Activated CD8-positive, alpha-beta T cell treated with anti-CD3 and anti-CD28 coated beads, Interleukin-2, amount 10 ng/mL, durations not matched to agents 7 days and 5 days (primary cell): Measurements from ENCODE around the gene OPALIN. TPM values are rescaled to one million over a fixed set of nuclear protein-coding genes. Genes with fewer than 3 reads are reported as not detected.
A peak's percentile ranks its signal among the peaks of the same experiment; 100 is the strongest.

Experiments used
- ATAC-seq: fragments of 150-1000 bp; cut with Tn5 transposase; one replicate; pipeline ENCODE4 v1.10.0; 2021; ENCODE audit warnings: moderate library complexity
- CTCF ChIA-PET: fragments of 350-600 bp; sonication (Branson Sonifier 250); formaldehyde crosslinking; loops from one replicate; lab custom pipeline; 2021; ENCODE audit warnings: antibody characterized with exemption; lab: Charles Lee
- POLR2A ChIA-PET: fragments of 350-600 bp; sonication (Branson Sonifier 250); formaldehyde crosslinking; loops from one replicate; lab custom pipeline; 2021; ENCODE audit warnings: antibody characterized with exemption; lab: Charles Lee
- DNase-seq: peaks from one replicate; pipeline ENCODE4 v3.0.0-alpha.2; 2020
- H3K27ac Mint-ChIP-seq: one replicate; pipeline ENCODE4 v1.8.0; 2021; ENCODE audit warnings: mild to moderate bottlenecking, mixed read lengths
- H3K27me3 Mint-ChIP-seq: one replicate; pipeline ENCODE4 v1.8.0; 2021; ENCODE audit warnings: low read depth, mixed read lengths
- H3K36me3 Mint-ChIP-seq: one replicate; pipeline ENCODE4 v1.8.0; 2021; ENCODE audit warnings: low read depth, mixed read lengths
- H3K4me1 Mint-ChIP-seq: one replicate; pipeline ENCODE4 v1.8.0; 2021; ENCODE audit warnings: low read depth, mixed read lengths
- H3K4me3 Mint-ChIP-seq: one replicate; pipeline ENCODE4 v1.8.0; 2021; ENCODE audit warnings: mild to moderate bottlenecking, mixed read lengths
- H3K9me3 Mint-ChIP-seq: one replicate; pipeline ENCODE4 v1.8.0; 2022; ENCODE audit warnings: mixed read lengths; ENCODE audit not compliant: insufficient read depth
- total RNA-seq, 2 experiments: library from RNA; stranded (reverse); gene quantifications; one replicate each; pipeline ENCODE4 v1.2.3, GENCODE V29; 2021

The OPALIN gene
- total RNA-seq, 2 experiments from 2014 or later = not detected

GRCh38 chr10:96370584-96371157, 11.9 kb upstream of the OPALIN start:
- H3K27me3 Mint-ChIP-seq = peaks cover 9% of the 10 kb centered on the region
- ChIA-PET POLR2A (no interaction called here), CTCF (interaction anchor here (0.6 to 2.2 kb wide), 28 partner anchors 9 to 677 kb away, joined by 3 to 12 read pairs (median 3); partner anchors contain the start of genes OPALIN, TCTN3 and TLL2)
- no peaks in the 10 kb centered on the region for H3K9me3 Mint-ChIP-seq
- no peak overlapping the region for H3K27ac Mint-ChIP-seq
- no peak overlapping the region for H3K4me3 Mint-ChIP-seq
- ATAC-seq (no peak), DNase-seq (peak; percentile 67)
- H3K4me1 Mint-ChIP-seq = peaks cover 11% of the 10 kb centered on the region
- no peaks in the 10 kb centered on the region for H3K36me3 Mint-ChIP-seq

- ATAC-seq (no peak), DNase-seq (no peak)
- ChIA-PET POLR2A (no interaction called here), CTCF (interaction anchor here (0.6 to 2.2 kb wide), 21 partner anchors 8 to 315 kb away, joined by 3 to 12 read pairs (median 3); partner anchors contain the start of genes OPALIN and TLL2)
- no peaks in the 10 kb centered on the region for H3K9me3 Mint-ChIP-seq
- no peaks in the 10 kb centered on the region for H3K36me3 Mint-ChIP-seq
- peaks cover 4% of the 10 kb centered on the region for H3K4me1 Mint-ChIP-seq
- no peak overlapping the region for H3K4me3 Mint-ChIP-seq
- H3K27ac Mint-ChIP-seq = no peak overlapping the region
- H3K27me3 Mint-ChIP-seq = peaks cover 9% of the 10 kb centered on the region
Measured at GRCh38 chr10:96369890-96370583, 11.2 kb upstream of the OPALIN start.

GRCh38 chr10:96368971-96369370, 10.2 kb upstream of the OPALIN start:
- no peak for ATAC-seq
- CTCF ChIA-PET = no interaction called here
- no peak overlapping the region for H3K4me3 Mint-ChIP-seq

GRCh38 chr10:96367470-96367869, 8.7 kb upstream of the OPALIN start:
- H3K4me3 Mint-ChIP-seq = no peak overlapping the region
- POLR2A ChIA-PET = no interaction called here
- H3K4me1 Mint-ChIP-seq = no peaks in the 10 kb centered on the region
- CTCF ChIA-PET = interaction anchor here (3.0 kb wide), 1 partner anchor 8 kb away, joined by 26 read pairs; no protein-coding TSS in a partner anchor
- ATAC-seq (no peak), DNase-seq (no peak)
- peaks cover 3% of the 10 kb centered on the region for H3K27me3 Mint-ChIP-seq
- H3K36me3 Mint-ChIP-seq = no peaks in the 10 kb centered on the region
- no peaks in the 10 kb centered on the region for H3K9me3 Mint-ChIP-seq
- no peak overlapping the region for H3K27ac Mint-ChIP-seq

More at GRCh38 chr10:96368971-96369370, 10.2 kb upstream of the OPALIN start:
- Mint-ChIP-seq H3K4me1 (no peaks in the 10 kb centered on the region), H3K36me3 (no peaks in the 10 kb centered on the region), H3K9me3 (no peaks in the 10 kb centered on the region), H3K27me3 (peaks cover 6% of the 10 kb centered on the region), H3K27ac (no peak overlapping the region)
- POLR2A ChIA-PET = no interaction called here
- DNase-seq = no peak

GRCh38 chr10:96366508-96366907, 7.7 kb upstream of the OPALIN start:
- no peak for ATAC-seq
- H3K27ac Mint-ChIP-seq = no peak overlapping the region
- H3K36me3 Mint-ChIP-seq = no peaks in the 10 kb centered on the region
- H3K27me3 Mint-ChIP-seq = peaks cover 3% of the 10 kb centered on the region
- no peak for DNase-seq
- H3K9me3 Mint-ChIP-seq = no peaks in the 10 kb centered on the region
- no peaks in the 10 kb centered on the region for H3K4me1 Mint-ChIP-seq
- ChIA-PET POLR2A (no interaction called here), CTCF (interaction anchor here (1.0 to 3.0 kb wide), 2 partner anchors 9 to 350 kb away, joined by 3 to 26 read pairs; no protein-coding TSS in a partner anchor)
- no peak overlapping the region for H3K4me3 Mint-ChIP-seq

- ATAC-seq (no peak), DNase-seq (no peak)
- no peak overlapping the region for H3K27ac Mint-ChIP-seq
- H3K4me3 Mint-ChIP-seq = no peak overlapping the region
- CTCF ChIA-PET = interaction anchor here (1.5 to 3.0 kb wide), 2 partner anchors 10 to 48 kb away, joined by 4 to 26 read pairs; no protein-coding TSS in a partner anchor
- peaks cover 3% of the 10 kb centered on the region for H3K27me3 Mint-ChIP-seq
- no peaks in the 10 kb centered on the region for H3K36me3 Mint-ChIP-seq
- H3K9me3 Mint-ChIP-seq = no peaks in the 10 kb centered on the region
- POLR2A ChIA-PET = no interaction called here
- H3K4me1 Mint-ChIP-seq = no peaks in the 10 kb centered on the region
Measured at GRCh38 chr10:96365571-96365970, 6.8 kb upstream of the OPALIN start.

GRCh38 chr10:96360766-96361165, 2.0 kb upstream of the OPALIN start:
- CTCF ChIA-PET = interaction anchor here (1.7 to 2.5 kb wide), 2 partner anchors 10 to 14 kb away, joined by 9 to 11 read pairs; no protein-coding TSS in a partner anchor
- ATAC-seq = no peak

GRCh38 chr10:96360331-96360730, 1.5 kb upstream of the OPALIN start:
- ATAC-seq (no peak), DNase-seq (no peak)
- Mint-ChIP-seq H3K27ac (no peak overlapping the region), H3K4me1 (no peaks in the 10 kb centered on the region), H3K9me3 (no peaks in the 10 kb centered on the region), H3K27me3 (peaks cover 3% of the 10 kb centered on the region), H3K36me3 (no peaks in the 10 kb centered on the region), H3K4me3 (no peak overlapping the region)
- POLR2A ChIA-PET = no interaction called here
- CTCF ChIA-PET = interaction anchor here (2.5 kb wide), 1 partner anchor 15 kb away, joined by 11 read pairs; no protein-coding TSS in a partner anchor

More at GRCh38 chr10:96360766-96361165, 2.0 kb upstream of the OPALIN start:
- no peak for DNase-seq
- no peaks in the 10 kb centered on the region for H3K4me1 Mint-ChIP-seq
- H3K27ac Mint-ChIP-seq = no peak overlapping the region
- H3K27me3 Mint-ChIP-seq = peaks cover 3% of the 10 kb centered on the region
- no peaks in the 10 kb centered on the region for H3K36me3 Mint-ChIP-seq
- POLR2A ChIA-PET = no interaction called here
- H3K4me3 Mint-ChIP-seq = no peak overlapping the region
- no peaks in the 10 kb centered on the region for H3K9me3 Mint-ChIP-seq

- Mint-ChIP-seq H3K27me3 (peaks cover 3% of the 10 kb centered on the region), H3K9me3 (no peaks in the 10 kb centered on the region), H3K4me3 (no peak overlapping the region), H3K4me1 (no peaks in the 10 kb centered on the region), H3K36me3 (no peaks in the 10 kb centered on the region), H3K27ac (no peak overlapping the region)
- ChIA-PET CTCF (no interaction called here), POLR2A (no interaction called here)
- ATAC-seq (no peak), DNase-seq (no peak)
Measured at GRCh38 chr10:96359616-96360015, 814 bp upstream of the OPALIN start.

- Mint-ChIP-seq H3K27me3 (peaks cover 3% of the 10 kb centered on the region), H3K4me1 (no peaks in the 10 kb centered on the region), H3K4me3 (no peak overlapping the region), H3K36me3 (no peaks in the 10 kb centered on the region), H3K27ac (no peak overlapping the region), H3K9me3 (no peaks in the 10 kb centered on the region)
- ATAC-seq = no peak
- CTCF ChIA-PET = interaction anchor here (3.2 kb wide), 1 partner anchor 13 kb away, joined by 12 read pairs; no protein-coding TSS in a partner anchor
- DNase-seq = no peak
- POLR2A ChIA-PET = no interaction called here
Measured at GRCh38 chr10:96357038-96357620, 1.7 kb downstream of the OPALIN start.

- CTCF ChIA-PET = no interaction called here
- POLR2A ChIA-PET = no interaction called here
Measured at GRCh38 chr10:96352582-96352981, 6.2 kb downstream of the OPALIN start.

GRCh38 chr10:96352027-96352426, 6.8 kb downstream of the OPALIN start:
- H3K27ac Mint-ChIP-seq = no peak overlapping the region

More at GRCh38 chr10:96352582-96352981, 6.2 kb downstream of the OPALIN start:
- no peak for ATAC-seq
- Mint-ChIP-seq H3K36me3 (no peaks in the 10 kb centered on the region), H3K27me3 (peaks cover 8% of the 10 kb centered on the region), H3K9me3 (no peaks in the 10 kb centered on the region), H3K27ac (no peak overlapping the region), H3K4me1 (no peaks in the 10 kb centered on the region), H3K4me3 (no peak overlapping the region)
- no peak for DNase-seq

More at GRCh38 chr10:96352027-96352426, 6.8 kb downstream of the OPALIN start:
- DNase-seq = no peak
- Mint-ChIP-seq H3K4me3 (no peak overlapping the region), H3K27me3 (peaks cover 7% of the 10 kb centered on the region), H3K4me1 (no peaks in the 10 kb centered on the region), H3K9me3 (no peaks in the 10 kb centered on the region), H3K36me3 (no peaks in the 10 kb centered on the region)
- ATAC-seq = no peak
- CTCF ChIA-PET = no interaction called here
- POLR2A ChIA-PET = no interaction called here
